ENCODE data around the gene ZBTB20.

- TF ChIP-seq CTCF (IDR thresholded peaks at IDR 0.05; ENCODE audit: low read depth, low read length) (no peak), EZH2phosphoT487 (IDR thresholded peaks at IDR 0.05; ENCODE audit: low read depth) (no peak)
Measured at GRCh38 chr3:115190747-115191146, 43.7 kb upstream of the ZBTB20 start.

All from OCI-LY3 (cell line).